Measurements from ENCODE around the gene PTPRT.

GRCh38 chr20:42862446-42862845 lies 327.3 kb downstream of the PTPRT start:
- TF ChIP-seq CTCF (IDR thresholded peaks at IDR 0.05; ENCODE audit: borderline replicate concordance, extremely low read depth, low read length, poor library complexity, severe bottlenecking), result no peak
- no peak for TF ChIP-seq EZH2 (IDR thresholded peaks at IDR 0.05; ENCODE audit: borderline replicate concordance, low read depth, low read length, severe bottlenecking)
